Activated CD4-positive, alpha-beta T cell treated with anti-CD3 and anti-CD28 coated beads, Interleukin-2, Interleukin-4, amounts not matched to agents 100 ng/mL and 50 ng/mL, durations not matched to agents 16 hours and 8 hours (primary cell): ENCODE data around the gene RAD18.

Source experiments
- DNase-seq: peaks from one replicate; pipeline ENCODE4 v3.0.0-alpha.2; 2020; ENCODE audit warnings: low spot score

RAD18 gene

GRCh38 chr3:8963137-8963853 lies at the start of gene RAD18:
TSS of gene RAD18 (minus strand) at chr3:8963472. CDS start at chr3:8963385, 87 bp downstream.
- DNase-seq, result peak; percentile 94

- DNase-seq, result no peak
Observed at GRCh38 chr3:9012521-9012920, 49.2 kb upstream of the RAD18 start.

- DNase-seq, result no peak
Observed at GRCh38 chr3:9009976-9010545, 46.8 kb upstream of the RAD18 start.

GRCh38 chr3:9008550-9009255 lies 45.4 kb upstream of the RAD18 start:
- DNase-seq, result no peak

- no peak for DNase-seq
Observed at GRCh38 chr3:9007928-9008327, 44.7 kb upstream of the RAD18 start.

GRCh38 chr3:9007213-9007612 lies 43.9 kb upstream of the RAD18 start:
- DNase-seq, result no peak

GRCh38 chr3:9000041-9000440 lies 36.8 kb upstream of the RAD18 start:
- no peak for DNase-seq

- DNase-seq, result no peak
Observed at GRCh38 chr3:8997151-8997550, 33.9 kb upstream of the RAD18 start.

- no peak for DNase-seq
Observed at GRCh38 chr3:8996681-8997121, 33.4 kb upstream of the RAD18 start.

GRCh38 chr3:8996216-8996615 lies 32.9 kb upstream of the RAD18 start:
- no peak for DNase-seq

GRCh38 chr3:8994226-8994625 lies 31.0 kb upstream of the RAD18 start:
- DNase-seq, result no peak

- no peak for DNase-seq
Observed at GRCh38 chr3:8993331-8993730, 30.1 kb upstream of the RAD18 start.

GRCh38 chr3:8992854-8993253 lies 29.6 kb upstream of the RAD18 start:
- DNase-seq, result no peak

GRCh38 chr3:8992199-8992598 lies 28.9 kb upstream of the RAD18 start:
- no peak for DNase-seq

GRCh38 chr3:8990266-8991215 lies 27.3 kb upstream of the RAD18 start:
- DNase-seq, result no peak

- DNase-seq, result no peak
Observed at GRCh38 chr3:8988791-8989558, 25.7 kb upstream of the RAD18 start.

GRCh38 chr3:8988384-8988655 lies 25.0 kb upstream of the RAD18 start:
- DNase-seq, result no peak

- DNase-seq, result peak; percentile 66
Observed at GRCh38 chr3:8987645-8988383, 24.5 kb upstream of the RAD18 start.

GRCh38 chr3:8987226-8987625 lies 24.0 kb upstream of the RAD18 start:
- no peak for DNase-seq

- DNase-seq, result no peak
Observed at GRCh38 chr3:8986741-8987140, 23.5 kb upstream of the RAD18 start.

- no peak for DNase-seq
Observed at GRCh38 chr3:8985876-8986275, 22.6 kb upstream of the RAD18 start.
